ENCODE results near the gene GINS2.
A peak's percentile ranks its signal among the peaks of the same experiment; 100 is the strongest.

Gene GINS2

GRCh38 chr16:85715169-85716021 lies 26.6 kb upstream of the GINS2 start:
- peak; percentile 70 for DNase-seq

GRCh38 chr16:85712801-85713200 lies 24.0 kb upstream of the GINS2 start:
- no peak for DNase-seq

DNA sequence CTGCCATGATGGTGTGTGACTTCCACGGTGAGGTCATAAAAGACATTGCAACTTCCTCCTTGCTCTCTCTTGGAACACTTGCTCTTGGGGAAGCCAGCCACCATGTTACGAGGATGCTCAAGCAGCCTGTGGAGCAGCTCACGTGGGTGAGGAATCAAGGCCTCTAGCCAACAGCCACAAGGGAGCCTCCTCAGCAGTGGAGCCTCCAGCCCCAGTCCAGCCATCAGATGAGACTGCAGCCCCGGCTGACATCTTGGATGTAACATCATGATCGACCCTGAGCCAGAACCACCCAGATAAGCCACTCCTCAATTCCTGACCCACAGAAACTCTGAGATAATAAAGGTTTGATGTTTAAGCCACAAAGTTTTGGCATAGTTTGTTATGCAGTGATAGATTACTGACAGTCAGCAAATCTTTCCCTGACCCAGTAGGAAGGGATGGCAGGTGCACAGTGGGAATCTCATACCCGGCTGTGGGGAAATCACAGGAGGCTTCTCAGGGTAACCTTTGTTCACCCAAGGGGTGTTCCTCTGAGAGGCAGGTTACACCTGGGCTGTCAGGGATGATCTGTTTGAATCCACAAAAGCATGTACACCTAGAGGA lies 23.3 kb upstream of the GINS2 start:
- DNase-seq: no peak

DNA sequence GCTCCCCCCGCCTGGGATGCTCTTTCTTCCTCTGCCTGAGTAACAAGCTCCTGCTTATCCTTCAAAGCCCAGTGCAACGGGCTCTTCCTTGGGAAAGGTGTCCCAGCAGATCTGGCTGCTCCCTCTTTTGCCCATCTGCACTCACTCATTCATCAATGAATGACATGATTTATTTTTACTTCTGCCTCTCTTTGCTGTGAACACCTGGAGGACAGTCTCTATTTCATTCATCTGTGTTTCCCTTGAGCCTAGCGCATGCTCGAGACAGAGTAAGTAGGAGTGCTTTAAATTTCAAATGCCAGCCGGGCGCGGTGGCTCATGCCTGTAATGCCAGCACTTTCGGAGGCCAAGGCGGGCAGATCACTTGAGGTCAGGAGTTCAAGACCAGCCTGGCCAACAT lies 22.0 kb upstream of the GINS2 start:
- no peak for DNase-seq

DNA sequence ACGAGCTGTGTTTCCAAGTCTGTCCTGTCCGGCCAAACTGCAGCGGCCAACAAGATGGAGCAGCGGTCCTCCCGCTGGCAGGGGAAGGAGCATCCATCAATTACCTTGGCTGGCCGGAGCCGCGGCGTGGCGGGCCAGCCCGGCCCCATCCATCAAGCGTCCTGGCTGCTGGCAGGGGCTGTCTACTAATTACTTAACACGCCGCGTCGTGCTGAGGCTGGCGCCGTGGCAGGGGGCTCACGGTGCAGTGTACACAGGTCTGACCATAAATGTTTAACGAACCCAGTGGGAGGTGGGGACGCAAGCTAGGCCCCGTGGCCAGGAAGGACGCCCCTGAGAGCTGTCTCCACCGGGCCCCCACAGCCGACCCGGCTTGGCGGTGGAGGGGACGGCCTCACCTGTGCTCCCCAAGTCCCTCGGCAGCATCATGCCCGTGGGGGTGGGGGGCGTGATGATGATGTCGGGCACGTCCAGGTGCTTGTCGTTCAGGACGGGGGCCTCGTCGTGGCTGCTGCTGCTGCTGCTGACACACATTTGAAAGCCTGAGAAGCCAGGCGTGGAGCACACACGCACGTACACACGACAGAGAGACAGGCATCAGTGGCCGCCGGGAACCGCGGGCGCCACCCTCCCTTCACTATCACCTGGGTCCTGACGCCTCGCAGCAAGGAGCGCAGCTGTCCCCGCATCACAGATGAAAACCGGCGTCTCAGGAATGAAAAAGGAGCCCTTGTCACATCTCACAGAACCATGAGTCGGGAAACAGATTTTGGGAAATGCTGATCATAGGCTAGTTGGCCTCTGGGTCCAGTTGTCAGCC lies 21.2 kb upstream of the GINS2 start:
- DNase-seq: peak; percentile 50

DNA sequence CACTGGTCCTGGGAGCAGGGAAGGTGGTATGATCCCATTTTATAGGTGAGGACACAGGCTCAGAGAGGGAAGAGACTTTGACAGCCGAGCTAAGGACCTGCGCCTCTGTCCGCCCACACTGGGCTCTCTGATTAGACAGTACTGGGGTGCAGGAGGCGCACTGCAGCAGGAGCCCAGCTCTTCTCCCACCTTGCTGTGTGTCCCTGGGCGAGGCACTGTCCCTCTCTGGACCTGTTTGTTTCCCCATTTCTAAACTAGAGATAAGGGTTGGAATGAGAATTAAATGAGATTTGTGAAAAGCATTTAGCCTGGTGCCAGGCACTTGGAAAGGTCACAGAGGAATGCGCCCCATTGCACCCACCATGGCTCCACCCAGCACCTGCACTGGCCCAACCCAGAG lies 19.6 kb upstream of the GINS2 start:
- DNase-seq: no peak

DNA sequence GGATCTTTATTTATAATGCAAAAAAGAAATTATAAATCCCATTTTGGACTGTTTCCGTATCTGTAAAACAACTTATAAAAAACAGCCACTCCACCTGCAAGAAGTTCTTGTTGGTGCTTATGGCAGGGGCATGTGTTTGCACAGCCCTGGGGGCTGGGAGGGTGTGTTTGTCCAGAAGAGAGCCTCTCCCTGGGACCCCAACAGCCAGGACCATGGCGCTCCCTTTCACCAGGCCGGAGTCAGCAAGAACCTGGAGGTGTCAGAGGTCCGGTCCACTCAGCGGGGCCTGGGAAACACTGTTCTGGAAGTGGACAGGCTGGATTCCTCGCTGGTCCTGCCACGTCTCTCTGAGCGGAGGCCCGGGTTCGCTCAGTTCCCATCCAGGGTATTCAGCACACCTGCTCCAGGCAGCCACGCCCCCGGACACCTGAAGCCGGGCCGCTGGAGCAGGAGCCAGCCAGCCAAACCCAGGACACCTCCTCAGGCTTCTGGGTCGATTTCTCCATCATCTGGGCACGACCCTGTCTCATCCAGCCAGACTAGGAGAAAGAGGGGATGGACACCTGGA lies 18.9 kb upstream of the GINS2 start:
- DNase-seq: no peak

GRCh38 chr16:85706449-85707034 lies 17.8 kb upstream of the GINS2 start:
- DNase-seq: no peak

DNA sequence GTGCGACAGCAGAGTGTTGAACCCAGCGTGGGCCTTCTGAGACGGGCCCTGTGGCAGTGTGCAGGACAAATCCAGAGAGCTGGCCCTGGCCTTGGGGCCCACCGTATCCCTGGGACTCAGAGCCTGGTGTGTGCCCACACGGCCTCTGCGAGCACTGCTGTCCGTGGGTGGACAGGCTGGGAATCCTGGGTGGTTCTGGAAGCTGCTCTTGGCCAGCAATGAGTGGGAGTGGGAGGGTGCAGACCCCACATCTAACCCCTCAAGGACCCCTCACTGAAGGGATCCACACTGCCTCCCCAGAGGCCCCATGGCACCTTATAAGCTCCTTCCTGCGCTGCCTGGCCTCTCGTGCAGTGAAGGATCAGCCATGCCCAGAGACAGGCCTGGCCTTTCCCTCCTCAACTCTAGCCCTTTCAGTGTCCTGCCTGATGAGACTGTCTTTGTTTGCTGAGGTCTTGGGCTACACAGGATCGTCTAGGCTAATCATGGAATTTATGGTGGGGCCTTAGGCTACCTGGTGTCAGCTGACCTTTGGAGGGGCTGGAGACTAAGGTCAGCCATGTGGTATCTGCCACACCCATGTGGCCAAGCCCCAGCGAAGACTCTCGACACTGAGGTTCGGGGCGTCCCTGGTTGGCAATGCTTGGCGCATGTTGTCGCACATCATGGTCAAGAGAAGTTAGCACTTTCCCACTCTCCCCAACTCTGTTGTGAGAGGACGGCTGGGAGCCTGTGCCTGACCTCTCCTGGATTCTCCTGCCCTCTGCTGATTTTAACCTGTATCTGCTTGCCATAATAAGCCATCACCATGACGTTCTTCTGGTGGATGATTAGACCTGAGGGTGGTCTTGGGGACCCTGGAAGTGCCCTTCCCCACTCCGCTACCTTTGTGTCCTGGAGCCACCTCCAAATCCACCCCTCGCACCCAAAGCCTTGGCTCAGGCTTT lies 16.4 kb upstream of the GINS2 start:
- no peak for DNase-seq

DNA sequence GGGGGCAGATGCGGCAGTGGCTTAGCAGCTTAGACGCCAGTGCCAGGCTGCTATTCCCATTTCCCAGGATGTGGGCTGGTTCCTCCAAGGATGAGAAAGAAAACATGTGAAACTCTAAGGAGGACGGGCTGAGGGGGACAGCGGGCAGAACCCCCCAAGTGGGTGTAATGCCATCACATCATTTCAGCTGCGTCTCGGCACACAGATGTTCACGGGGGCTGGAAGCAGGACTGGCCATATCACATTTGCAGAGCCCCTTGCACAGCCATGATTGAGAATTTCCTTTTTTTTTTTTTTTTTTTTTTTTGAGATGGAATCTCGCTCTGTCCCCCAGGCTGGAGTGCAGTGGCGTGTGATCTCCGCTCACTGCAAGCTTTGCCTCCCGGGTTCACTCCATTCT lies 15.3 kb upstream of the GINS2 start:
- DNase-seq: no peak

- DNase-seq: no peak
These were observed 10.9 kb upstream of the GINS2 start for GRCh38 chr16:85699628-85700027.

DNA sequence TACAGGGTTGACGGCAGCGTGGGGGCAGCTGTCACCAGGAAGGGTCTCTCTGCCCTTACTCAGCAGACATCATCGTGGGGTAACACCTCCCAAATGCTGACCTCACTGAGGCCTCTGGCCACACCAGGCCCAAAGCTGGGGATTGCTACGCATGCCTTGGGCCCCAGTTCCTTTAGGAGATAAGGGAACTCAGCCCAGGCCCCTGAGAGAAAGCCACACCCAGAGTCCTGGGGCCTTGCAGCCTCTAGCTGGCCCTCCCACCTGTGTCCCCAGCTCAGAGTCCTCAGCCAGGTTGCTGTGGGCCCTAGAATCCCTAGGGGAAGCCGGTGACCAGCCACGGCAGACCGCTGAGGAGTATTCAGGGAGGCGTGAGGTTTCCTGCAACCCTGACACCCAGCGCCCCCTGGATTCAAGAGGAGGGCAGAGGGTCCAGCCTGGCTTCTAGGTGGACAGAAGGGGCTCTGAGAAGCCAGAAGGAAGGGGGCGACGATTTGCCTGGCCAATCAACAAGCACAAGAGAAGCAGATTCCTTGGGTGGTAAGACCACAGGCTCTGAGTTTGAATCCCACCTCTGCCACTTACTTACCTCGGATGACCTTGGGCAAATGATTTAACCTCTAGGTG lies 10.3 kb upstream of the GINS2 start:
- DNase-seq: no peak

DNA sequence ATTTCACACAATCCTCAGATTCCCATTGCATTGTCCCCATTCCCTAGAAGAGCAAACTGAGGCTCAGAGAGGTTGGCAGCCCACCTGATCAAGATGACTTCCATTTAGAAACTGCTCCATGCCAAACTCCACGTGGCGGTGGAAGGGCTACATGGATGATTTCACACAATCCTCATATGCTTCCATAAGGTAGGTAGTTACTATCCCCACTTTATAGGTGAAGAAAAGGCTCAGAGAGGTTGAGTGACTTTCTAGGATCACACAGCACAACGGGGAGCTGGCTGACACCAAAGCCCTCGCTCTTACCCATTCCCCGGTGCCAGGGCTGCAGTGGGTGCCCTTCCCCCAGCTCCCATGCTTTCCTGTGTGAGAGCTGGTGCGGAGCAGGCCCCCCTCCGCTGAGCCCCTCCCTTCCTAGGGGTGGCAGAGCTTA lies 9.7 kb upstream of the GINS2 start:
- DNase-seq: no peak

GRCh38 chr16:85697431-85697830 lies 8.7 kb upstream of the GINS2 start:
- no peak for DNase-seq

DNA sequence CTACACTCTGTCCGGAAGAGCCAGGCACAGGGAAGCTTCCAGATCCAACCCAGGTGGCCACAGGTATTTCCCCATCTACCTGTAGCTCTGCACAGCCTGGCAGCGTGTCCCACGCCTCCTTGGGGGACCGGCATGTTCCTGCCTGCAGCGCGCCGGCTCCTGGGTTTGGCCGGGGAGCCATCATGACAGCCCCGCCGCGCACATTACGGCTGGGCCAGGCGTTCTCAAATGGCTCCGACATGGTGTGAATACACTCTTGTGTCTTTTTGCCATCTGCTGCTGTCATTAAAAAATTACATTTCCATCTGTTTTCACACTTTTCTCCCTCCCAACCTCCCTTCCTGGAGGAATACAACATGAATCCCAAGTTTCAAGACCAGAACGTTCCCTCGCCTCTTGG lies 8.0 kb upstream of the GINS2 start:
- DNase-seq: no peak

DNA sequence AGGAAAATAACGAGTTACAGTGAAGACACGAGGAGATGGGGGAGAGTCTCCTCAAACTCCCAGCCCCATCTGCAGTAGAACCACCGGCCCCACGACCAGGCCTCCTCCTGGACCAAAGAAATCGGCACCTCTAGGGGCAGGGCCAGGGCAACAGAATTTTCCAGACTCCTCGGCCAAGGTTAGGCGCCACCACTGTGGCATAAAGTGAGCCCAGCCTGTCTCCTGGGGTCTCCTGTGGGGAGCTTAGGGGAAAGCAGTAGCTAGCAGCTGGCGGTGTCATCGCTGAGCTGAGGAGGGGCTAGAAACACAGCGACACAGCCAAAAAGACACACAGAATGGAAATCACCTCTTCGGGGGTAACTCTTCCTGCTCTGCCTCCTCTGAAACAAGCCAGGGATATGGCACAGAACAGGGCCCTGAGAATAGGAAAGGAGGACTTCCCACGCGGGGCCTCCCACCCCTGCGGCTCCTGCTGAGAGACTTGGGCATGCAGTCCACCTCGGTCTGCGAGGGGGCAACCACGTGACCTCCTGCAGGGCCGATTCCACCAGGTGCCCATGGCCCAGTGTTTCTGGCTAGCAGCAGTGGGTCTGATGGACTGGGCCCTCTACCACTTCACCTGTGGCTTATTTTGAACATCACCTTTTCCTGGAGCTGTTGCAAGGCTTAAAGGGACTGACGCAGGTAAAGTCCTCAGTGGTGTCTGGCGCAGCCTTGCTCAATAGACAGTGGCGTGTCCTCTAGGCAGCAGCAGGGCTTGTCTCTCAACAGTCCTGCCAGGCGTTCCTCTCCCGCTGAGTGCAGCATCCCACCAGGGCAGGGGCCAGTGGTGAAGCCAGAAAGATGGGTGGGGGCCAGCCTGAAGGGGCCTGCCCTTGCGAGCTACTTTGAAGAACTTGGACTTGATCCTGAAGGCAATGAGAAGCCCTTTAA lies 6.7 kb upstream of the GINS2 start:
- DNase-seq: no peak

DNA sequence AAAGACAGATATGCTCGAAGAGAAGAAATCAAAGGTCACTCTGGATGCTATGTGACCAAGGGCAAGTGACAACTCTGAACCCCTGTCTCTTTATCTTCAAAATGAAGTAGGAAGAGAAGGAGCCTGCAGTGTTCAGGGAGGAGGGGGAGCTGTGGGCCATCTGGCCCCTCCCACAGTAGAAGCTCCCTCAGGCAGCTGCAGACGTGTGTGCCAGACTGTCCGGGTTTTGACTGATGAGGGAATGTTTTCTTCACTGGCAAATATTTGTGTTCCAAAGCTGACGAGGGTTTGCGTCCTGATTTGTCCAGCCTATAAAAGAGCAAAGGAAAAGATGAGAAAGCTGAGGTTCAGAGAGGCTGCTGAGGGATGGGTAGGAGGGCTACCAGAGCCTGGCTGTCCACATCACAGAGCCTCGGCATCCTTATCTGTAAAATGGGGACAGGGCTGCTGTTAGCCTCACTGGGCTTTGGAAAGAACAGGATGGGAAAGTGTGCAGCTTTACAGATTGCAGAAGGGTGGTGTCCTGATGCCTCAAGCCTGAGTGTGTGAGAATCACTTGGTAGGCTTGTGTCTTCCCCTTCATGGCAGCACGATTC lies 1.8 kb upstream of the GINS2 start:
- DNase-seq: no peak

GRCh38 chr16:85689950-85690320 lies 1.2 kb upstream of the GINS2 start:
- no peak for DNase-seq

DNA sequence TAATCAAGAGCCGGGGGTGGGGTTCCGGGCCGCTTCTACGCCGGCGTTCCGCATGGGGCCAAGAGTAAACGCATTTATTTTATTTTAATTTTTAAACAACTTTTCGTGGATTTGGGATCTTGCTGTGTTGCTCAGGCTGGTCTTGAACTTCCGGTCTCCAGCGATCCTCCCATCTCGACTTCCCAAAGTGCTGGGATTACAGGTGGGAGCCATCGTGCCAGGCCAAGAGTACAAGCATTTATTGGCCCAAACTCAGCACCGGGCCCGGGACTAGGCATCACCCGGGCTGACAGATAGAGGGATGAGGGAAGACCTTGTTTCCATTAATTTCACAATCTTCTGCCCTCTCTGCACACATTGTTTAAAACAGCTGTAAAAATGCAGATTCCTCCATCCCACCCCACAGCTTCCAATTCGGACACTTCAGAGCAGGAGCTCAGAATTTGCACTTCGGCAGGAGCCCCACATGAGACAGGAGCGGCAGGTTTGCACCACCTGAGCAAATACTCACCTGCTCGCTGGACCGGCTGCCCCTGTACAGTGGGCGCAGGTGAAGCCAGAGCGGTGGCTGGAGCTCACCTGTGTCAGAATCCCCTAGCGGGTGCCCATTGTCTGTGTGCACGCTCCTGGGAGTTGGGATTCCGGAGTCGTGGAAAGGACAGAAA lies 663 bp upstream of the GINS2 start:
- DNase-seq: no peak

Data from eye (tissue), 1 donor.